ENCODE measurements around the gene CLDN2.
A peak's percentile ranks its signal among the peaks of the same experiment; 100 is the strongest.

Gene CLDN2

GRCh38 chrX:106894978-106895452, 25.2 kb upstream of the CLDN2 start:
- no peak for TF ChIP-seq CTCF (IDR thresholded peaks at IDR 0.05; ENCODE audit: low read depth, low read length)
- in situ Hi-C loops (cut with HindIII; ENCODE audit: low sequenced_read_pairs), result no loop called here
- DNase-seq (ENCODE audit: low read depth, low spot score), result peak; percentile 76
- no peak overlapping the region for H3K4me3 ChIP-seq (ENCODE audit: low read depth, low read length)

DNA sequence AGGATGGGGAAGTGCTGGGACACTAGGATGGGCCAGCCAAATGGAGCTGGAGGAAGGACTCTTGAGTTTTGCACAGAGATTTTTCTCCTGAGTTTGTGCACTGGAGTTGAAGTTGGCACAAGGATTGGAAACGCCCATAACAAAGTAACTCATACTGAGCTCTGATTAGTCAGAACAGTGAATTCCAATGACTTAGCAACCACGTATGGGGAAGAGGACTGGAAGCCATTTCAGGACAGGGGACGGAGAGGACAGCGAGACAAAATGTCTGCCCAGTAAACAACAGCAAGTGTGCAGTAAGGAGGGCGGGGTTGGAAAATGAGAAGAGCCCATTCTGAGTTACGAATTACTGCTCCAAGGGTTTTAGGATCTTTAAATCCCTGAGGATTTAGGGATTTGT, 22.9 kb upstream of the CLDN2 start:
- in situ Hi-C loops (cut with HindIII; ENCODE audit: low sequenced_read_pairs), result no loop called here
- TF ChIP-seq CTCF (IDR thresholded peaks at IDR 0.05; ENCODE audit: low read depth, low read length), result no peak
- no peak overlapping the region for H3K4me3 ChIP-seq (ENCODE audit: low read depth, low read length)
- DNase-seq (ENCODE audit: low read depth, low spot score), result peak; percentile 59

GRCh38 chrX:106898462-106898861, 21.7 kb upstream of the CLDN2 start:
- no peak overlapping the region for H3K4me3 ChIP-seq (ENCODE audit: low read depth, low read length)
- peak; percentile 58 for DNase-seq (ENCODE audit: low read depth, low spot score)
- peak; percentile 31 for TF ChIP-seq CTCF (IDR thresholded peaks at IDR 0.05; ENCODE audit: low read depth, low read length)
- in situ Hi-C loops (cut with HindIII; ENCODE audit: low sequenced_read_pairs), result no loop called here

- peak; percentile 17 for DNase-seq (ENCODE audit: low read depth, low spot score)
- in situ Hi-C loops (cut with HindIII; ENCODE audit: low sequenced_read_pairs), result no loop called here
- TF ChIP-seq CTCF (IDR thresholded peaks at IDR 0.05; ENCODE audit: low read depth, low read length), result no peak
- H3K4me3 ChIP-seq (ENCODE audit: low read depth, low read length), result no peak overlapping the region
Measured at GRCh38 chrX:106899276-106899675, 20.9 kb upstream of the CLDN2 start.

- DNase-seq (ENCODE audit: low read depth, low spot score), result no peak
- no peak for TF ChIP-seq CTCF (IDR thresholded peaks at IDR 0.05; ENCODE audit: low read depth, low read length)
- in situ Hi-C loops (cut with HindIII; ENCODE audit: low sequenced_read_pairs), result no loop called here
- no peak overlapping the region for H3K4me3 ChIP-seq (ENCODE audit: low read depth, low read length)
Measured at GRCh38 chrX:106899841-106900240, 20.4 kb upstream of the CLDN2 start.

GRCh38 chrX:106901341-106901740, 18.9 kb upstream of the CLDN2 start:
- no peak overlapping the region for H3K4me3 ChIP-seq (ENCODE audit: low read depth, low read length)
- in situ Hi-C loops (cut with HindIII; ENCODE audit: low sequenced_read_pairs), result no loop called here
- no peak for DNase-seq (ENCODE audit: low read depth, low spot score)
- TF ChIP-seq CTCF (IDR thresholded peaks at IDR 0.05; ENCODE audit: low read depth, low read length), result no peak

GRCh38 chrX:106901781-106902219, 18.4 kb upstream of the CLDN2 start:
- TF ChIP-seq CTCF (IDR thresholded peaks at IDR 0.05; ENCODE audit: low read depth, low read length), result no peak
- DNase-seq (ENCODE audit: low read depth, low spot score), result no peak
- in situ Hi-C loops (cut with HindIII; ENCODE audit: low sequenced_read_pairs), result no loop called here
- H3K4me3 ChIP-seq (ENCODE audit: low read depth, low read length), result no peak overlapping the region

All from astrocyte of the spinal cord (primary cell).